ACC112 (cell line): ENCODE measurements around the gene STAG2.
"Not testable (repeated sequence)": the region's sequence is repeated elsewhere in the genome, so short reads cannot be mapped to it uniquely, and the experiment has no call there.

Source experiments
- H2AFZ ChIP-seq: fragments of 200-600 bp; sonication (generic); one replicate; pipeline ENCODE4 v1.6.0; 2017; ENCODE audit warnings: antibody characterized with exemption, low read length; ENCODE audit not compliant: unreplicated experiment
- H3K27ac ChIP-seq: fragments of 200-600 bp; sonication (generic); 2 replicates; pipeline ENCODE4 v1.5.1; 2014; ENCODE audit warnings: low read depth, mild to moderate bottlenecking, antibody characterized with exemption, low read length, moderate library complexity
- H3K27me3 ChIP-seq: fragments of 200-600 bp; sonication (generic); 2 replicates; pipeline ENCODE4 v1.6.1; 2014; ENCODE audit warnings: mild to moderate bottlenecking, antibody characterized with exemption, low read length, moderate library complexity, mixed read lengths; ENCODE audit not compliant: insufficient read depth
- H3K36me3 ChIP-seq: fragments of 200-600 bp; sonication (generic); 2 replicates; pipeline ENCODE4 v1.6.1; 2016; ENCODE audit warnings: mild to moderate bottlenecking, antibody characterized with exemption, low read length, moderate library complexity, mixed read lengths; ENCODE audit not compliant: insufficient read depth
- H3K4me1 ChIP-seq: fragments of 200-600 bp; sonication (generic); one replicate; pipeline ENCODE4 v1.6.1; 2016; ENCODE audit warnings: low read length, mixed read lengths; ENCODE audit not compliant: insufficient read depth, unreplicated experiment, control insufficient read depth
- H3K4me3 ChIP-seq: fragments of 200-600 bp; sonication (generic); 2 replicates; pipeline ENCODE4 v1.5.1; 2014; ENCODE audit warnings: mild to moderate bottlenecking, low read depth, low read length
- H3K79me2 ChIP-seq: fragments of 200-600 bp; sonication (generic); one replicate; pipeline ENCODE4 v1.6.0; 2016; ENCODE audit warnings: low read length; ENCODE audit not compliant: control insufficient read depth, unreplicated experiment, insufficient read depth

STAG2 gene

DNA sequence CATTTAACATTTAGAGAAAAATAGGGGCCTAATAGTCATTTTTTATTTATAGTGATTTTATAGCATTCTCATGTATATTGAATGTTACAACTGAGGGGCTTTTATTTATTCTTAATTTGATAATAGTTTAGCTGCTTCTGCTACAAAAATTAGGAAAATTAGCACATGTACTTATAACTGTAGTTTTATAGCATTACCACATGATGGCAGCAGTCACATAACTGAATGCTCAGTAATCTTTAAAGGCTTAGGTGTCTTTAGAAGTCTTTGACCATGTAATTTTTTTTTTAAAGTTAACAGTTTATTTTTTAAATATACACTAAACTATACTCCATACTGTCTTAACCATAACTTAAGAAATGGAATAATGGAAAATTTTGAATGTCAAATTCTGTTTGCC lies 136.6 kb downstream of the STAG2 start:
- Histone ChIP-seq H3K27me3 (no peaks in the 10 kb centered on the region), H3K36me3 (peaks cover 8% of the 10 kb centered on the region; the same call in 1 of the 2 replicates), H3K4me1 (no peaks in the 10 kb centered on the region)

GRCh38 chrX:124103966-124104365 lies 142.5 kb downstream of the STAG2 start:
- Histone ChIP-seq H3K4me1 (no peaks in the 10 kb centered on the region), H3K79me2 (no peaks in the 10 kb centered on the region), H3K36me3 (peaks cover 3% of the 10 kb centered on the region; the same call in 1 of the 2 replicates), H3K4me3 (no peak overlapping the region), H3K27me3 (no peaks in the 10 kb centered on the region), H2AFZ (no peak overlapping the region), H3K27ac (no peak overlapping the region)

More for the DNA sequence above, 136.6 kb downstream of the STAG2 start:
- Histone ChIP-seq H3K27ac (no peak overlapping the region), H3K4me3 (no peak overlapping the region), H2AFZ (no peak overlapping the region), H3K79me2 (no peaks in the 10 kb centered on the region)

DNA sequence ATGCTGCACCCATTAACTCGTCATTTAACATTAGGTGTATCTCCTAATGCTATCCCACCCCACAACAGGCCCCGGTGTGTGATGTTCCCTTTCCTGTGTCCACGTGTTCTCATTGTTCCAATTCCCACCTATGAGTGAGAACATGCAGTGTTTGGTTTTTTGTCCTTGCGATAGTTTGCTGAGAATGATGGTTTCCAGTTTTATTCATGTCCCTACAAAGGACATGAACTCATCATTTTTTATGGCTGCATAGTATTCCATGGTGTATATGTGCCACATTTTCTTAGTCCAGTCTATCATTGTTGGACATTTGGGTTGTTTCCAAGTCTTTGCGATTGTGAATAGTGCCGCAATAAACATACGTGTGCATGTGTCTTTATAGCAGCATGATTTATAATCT lies 143.0 kb downstream of the STAG2 start:
- H2AFZ ChIP-seq, H3K79me2 ChIP-seq, H3K4me1 ChIP-seq, H3K27ac ChIP-seq, H3K27me3 ChIP-seq, H3K4me3 ChIP-seq, H3K36me3 ChIP-seq: not testable (repeated sequence)

DNA sequence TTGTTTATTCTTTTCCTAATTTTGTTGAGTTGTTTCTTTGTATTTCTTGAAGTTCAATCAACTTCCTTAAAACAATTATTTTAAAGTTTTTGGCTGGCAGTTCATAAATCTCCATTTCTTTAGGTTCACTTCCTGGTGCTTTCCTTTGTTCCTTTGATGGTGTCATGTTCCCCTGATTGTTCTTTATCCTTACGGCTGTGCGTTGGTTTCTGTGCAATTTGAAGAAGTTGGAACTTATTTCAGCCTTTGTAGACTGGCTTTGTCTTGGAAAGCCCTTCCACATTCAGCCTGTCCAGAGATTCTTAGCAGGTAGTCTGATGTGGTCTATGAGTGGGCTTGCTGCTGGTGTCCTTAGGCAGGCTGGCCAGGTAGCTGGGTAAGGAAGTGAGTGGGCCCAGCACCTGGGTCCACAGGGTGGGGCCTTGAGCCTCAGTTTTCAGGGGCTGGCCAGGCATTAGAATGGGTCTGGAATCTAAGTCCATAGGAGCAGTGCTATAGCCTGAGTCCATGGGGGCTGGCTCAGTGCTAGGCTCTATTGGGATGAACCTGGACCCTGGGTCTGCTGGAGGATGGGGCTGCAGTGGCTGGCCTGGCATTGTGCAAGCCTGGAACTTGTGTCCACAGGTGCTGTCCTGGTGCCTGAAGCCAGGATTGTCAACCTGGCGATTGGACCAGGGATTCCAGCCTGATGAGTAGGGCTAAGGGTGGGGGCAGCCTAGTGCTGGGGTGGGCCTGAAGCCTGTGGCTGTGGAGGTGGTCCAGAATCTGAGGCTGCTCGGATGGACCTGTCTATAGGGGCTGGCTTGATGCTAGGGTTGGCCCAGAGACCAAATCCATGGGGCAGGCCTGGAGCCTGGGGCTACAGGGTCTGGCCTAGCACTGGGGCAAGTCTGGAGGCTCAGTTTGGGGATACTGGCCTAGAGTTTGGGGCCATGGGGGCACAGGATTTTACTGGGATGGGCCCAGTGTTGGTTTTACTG lies 152.4 kb downstream of the STAG2 start:
- H3K36me3 ChIP-seq: no peaks in the 10 kb centered on the region
- no peaks in the 10 kb centered on the region for H3K27me3 ChIP-seq
- H2AFZ ChIP-seq: no peak overlapping the region
- no peaks in the 10 kb centered on the region for H3K79me2 ChIP-seq
- H3K27ac ChIP-seq: no peak overlapping the region
- no peaks in the 10 kb centered on the region for H3K4me1 ChIP-seq
- H3K4me3 ChIP-seq: no peak overlapping the region

DNA sequence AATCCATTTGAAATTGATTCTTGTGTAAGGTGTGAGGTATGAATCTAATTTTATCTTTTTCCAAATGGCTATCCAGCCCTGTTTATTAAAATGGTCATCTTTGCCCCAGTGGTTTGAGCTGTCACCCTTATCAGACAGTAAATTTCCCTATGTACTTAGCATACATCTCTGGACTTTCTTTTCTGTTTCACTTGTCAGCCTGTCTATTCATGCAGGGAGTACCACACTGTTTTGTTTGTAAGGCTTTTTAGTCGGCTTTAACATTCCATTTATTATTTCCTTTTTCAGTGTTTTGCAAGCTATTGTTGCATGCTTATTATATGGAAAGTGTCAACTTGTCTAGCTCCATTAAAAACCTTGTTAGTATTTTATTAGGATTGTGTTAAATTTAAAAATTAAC lies 155.8 kb downstream of the STAG2 start:
- Histone ChIP-seq H3K4me3 (no peak overlapping the region), H3K27me3 (no peaks in the 10 kb centered on the region), H3K79me2 (no peaks in the 10 kb centered on the region), H2AFZ (no peak overlapping the region), H3K27ac (no peak overlapping the region), H3K36me3 (no peaks in the 10 kb centered on the region), H3K4me1 (no peaks in the 10 kb centered on the region)

GRCh38 chrX:124125471-124125870 lies 164.0 kb downstream of the STAG2 start:
- no peaks in the 10 kb centered on the region for H3K4me1 ChIP-seq
- H2AFZ ChIP-seq: no peak overlapping the region
- H3K27ac ChIP-seq: no peak overlapping the region
- H3K4me3 ChIP-seq: no peak overlapping the region
- H3K27me3 ChIP-seq: no peaks in the 10 kb centered on the region
- no peaks in the 10 kb centered on the region for H3K79me2 ChIP-seq
- no peaks in the 10 kb centered on the region for H3K36me3 ChIP-seq

DNA sequence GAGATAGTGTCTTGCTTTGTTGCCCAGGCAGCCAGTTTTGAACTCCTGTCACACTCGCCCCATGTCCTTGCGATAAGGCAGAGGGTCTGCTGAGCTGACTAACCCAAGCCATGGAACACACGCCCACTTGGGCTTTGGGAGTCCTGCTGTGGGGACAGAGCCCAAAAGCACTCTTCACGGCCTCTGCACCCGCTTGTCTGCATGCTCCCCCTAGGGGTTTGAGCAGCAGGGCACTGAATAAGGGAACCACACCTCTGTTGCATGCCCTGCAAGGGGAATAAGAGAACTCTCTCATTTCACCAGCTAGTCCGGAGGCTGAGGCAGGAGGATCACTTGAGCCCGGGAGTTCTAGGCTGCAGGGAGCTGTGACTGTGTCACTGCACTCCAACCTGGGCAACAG lies 166.0 kb downstream of the STAG2 start:
- Histone ChIP-seq H3K36me3 (no peaks in the 10 kb centered on the region), H3K27me3 (no peaks in the 10 kb centered on the region), H2AFZ (no peak overlapping the region), H3K79me2 (no peaks in the 10 kb centered on the region), H3K27ac (no peak overlapping the region), H3K4me3 (no peak overlapping the region), H3K4me1 (no peaks in the 10 kb centered on the region)

DNA sequence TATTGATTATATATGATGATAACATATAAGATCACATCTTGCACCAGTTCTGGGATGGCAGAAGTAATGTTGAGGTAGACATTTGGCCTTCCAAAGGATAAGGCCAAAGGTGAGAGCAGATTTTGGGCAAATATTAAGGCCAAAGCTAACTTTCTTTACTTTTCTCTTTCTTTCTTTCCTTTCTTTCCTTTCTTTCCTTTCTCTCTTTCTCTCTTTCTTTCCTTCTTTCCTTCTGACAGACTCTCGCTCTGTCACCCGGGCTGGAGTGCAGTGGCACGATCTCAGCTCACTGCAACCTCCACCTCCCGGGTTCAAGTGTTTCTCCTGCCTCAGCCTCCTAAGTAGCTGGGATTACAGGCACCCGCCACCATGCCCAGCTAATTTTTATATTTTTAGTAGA lies 170.9 kb downstream of the STAG2 start:
- H3K27ac ChIP-seq: not testable (repeated sequence)

GRCh38 chrX:124145749-124146148 lies 184.2 kb downstream of the STAG2 start:
- Histone ChIP-seq H3K27me3 (no peaks in the 10 kb centered on the region), H2AFZ (no peak overlapping the region), H3K4me1 (no peaks in the 10 kb centered on the region), H3K79me2 (no peaks in the 10 kb centered on the region), H3K4me3 (no peak overlapping the region), H3K36me3 (no peaks in the 10 kb centered on the region), H3K27ac (no peak overlapping the region)

More for the DNA sequence above, 170.9 kb downstream of the STAG2 start:
- H3K27me3 ChIP-seq, H2AFZ ChIP-seq, H3K36me3 ChIP-seq, H3K4me1 ChIP-seq, H3K4me3 ChIP-seq, H3K79me2 ChIP-seq: not testable (repeated sequence)

- no peaks in the 10 kb centered on the region for H3K79me2 ChIP-seq
- H3K27me3 ChIP-seq: no peaks in the 10 kb centered on the region
- H2AFZ ChIP-seq: no peak overlapping the region
- H3K4me1 ChIP-seq: no peaks in the 10 kb centered on the region
- H3K27ac ChIP-seq: no peak overlapping the region
- no peaks in the 10 kb centered on the region for H3K36me3 ChIP-seq
- H3K4me3 ChIP-seq: no peak overlapping the region
These were observed 189.7 kb downstream of the STAG2 start for GRCh38 chrX:124151195-124151594.
